Memory B cell (primary cell): Measurements from ENCODE around the gene PDAP1.
"Not testable (repeated sequence)": the region's sequence is repeated elsewhere in the genome, so short reads cannot be mapped to it uniquely, and the experiment has no call there.

Experiments used
- ATAC-seq: fragments of 150-1000 bp; cut with Tn5 transposase; 2 replicates; pipeline ENCODE4 v1.10.0; 2021; ENCODE audit warnings: low read depth, mild to moderate bottlenecking, moderate library complexity
- DNase-seq, 2 donors: peaks; one replicate each; pipeline ENCODE4 v3.0.0; 2022; ENCODE audit warnings: low spot score in 2 of 2
- H3K27ac Mint-ChIP-seq: one replicate; pipeline ENCODE4 v1.8.0; 2022; ENCODE audit warnings: mild to moderate bottlenecking, moderate library complexity, mixed read lengths
- H3K27me3 Mint-ChIP-seq: one replicate; pipeline ENCODE4 v1.8.0; 2022; ENCODE audit warnings: mixed read lengths
- H3K36me3 Mint-ChIP-seq: one replicate; pipeline ENCODE4 v1.8.0; 2022; ENCODE audit warnings: mild to moderate bottlenecking, mixed read lengths
- H3K4me1 Mint-ChIP-seq: one replicate; pipeline ENCODE4 v1.8.0; 2022; ENCODE audit warnings: mixed read lengths
- H3K4me3 Mint-ChIP-seq: one replicate; pipeline ENCODE4 v1.8.0; 2022; ENCODE audit warnings: mild to moderate bottlenecking, moderate library complexity, mixed read lengths
- H3K9me3 Mint-ChIP-seq: one replicate; pipeline ENCODE4 v1.8.0; 2022; ENCODE audit warnings: mixed read lengths

The PDAP1 gene

DNA sequence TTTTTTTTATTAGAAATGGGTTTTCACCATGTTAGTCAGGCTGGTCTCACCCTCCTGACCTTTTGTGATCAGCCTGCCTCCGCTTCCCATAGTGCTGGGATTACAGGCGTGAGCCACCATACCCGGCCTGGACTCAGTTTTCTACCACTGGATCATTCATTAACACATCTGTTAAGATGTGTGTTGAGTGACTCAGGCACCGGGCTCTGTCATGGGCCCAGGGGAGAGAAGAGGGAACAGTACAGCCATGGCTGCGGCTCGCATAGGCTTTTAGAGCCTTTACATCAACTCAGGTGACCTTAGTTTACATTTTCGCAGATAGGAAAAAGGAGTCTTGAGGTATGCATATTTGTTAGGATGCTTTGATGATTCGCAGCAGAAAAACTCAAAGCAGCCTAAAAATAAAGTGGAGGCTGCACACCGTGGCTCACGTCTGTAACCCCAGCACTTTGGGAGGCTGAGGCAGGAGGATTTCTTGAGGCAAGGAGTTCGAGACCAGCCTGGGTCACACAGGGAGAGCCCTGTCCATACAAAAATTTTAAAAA lies 36.9 kb downstream of the PDAP1 start:
- Mint-ChIP-seq H3K4me3 (no peak overlapping the region), H3K27me3 (no peaks in the 10 kb centered on the region)
- no peak for ATAC-seq

DNA sequence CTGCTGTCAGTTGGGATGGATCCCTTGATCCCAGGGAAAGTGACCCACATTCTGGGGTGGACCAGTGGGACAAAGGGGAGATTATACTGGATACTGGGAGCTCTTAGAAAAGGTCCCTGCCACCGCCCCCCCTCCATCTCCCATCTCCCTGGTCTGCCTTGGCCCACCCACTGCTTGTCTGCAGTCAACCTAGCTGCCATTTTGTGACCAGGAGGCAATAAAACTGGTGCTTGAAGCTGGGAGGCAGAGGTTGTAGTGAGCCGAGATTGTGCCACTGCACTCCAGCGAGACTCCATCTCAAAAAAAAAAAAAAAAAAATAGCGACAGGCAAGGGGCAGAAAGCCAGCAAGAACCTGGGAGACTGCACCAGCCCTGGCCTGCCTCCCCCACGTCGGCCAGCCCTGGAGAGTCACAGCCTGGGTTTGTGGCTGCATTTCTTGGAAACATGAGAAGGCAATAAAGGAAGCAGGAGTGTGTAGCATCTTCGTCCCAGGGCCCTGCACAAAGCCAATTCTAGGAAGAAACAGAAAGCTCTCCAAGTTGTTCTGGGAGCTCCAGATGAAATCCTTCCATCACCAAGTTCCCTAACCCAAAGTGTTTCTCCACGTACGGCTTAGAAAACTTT lies 38.5 kb downstream of the PDAP1 start:
- no peak overlapping the region for H3K27ac Mint-ChIP-seq
- H3K4me1 Mint-ChIP-seq, result no peaks in the 10 kb centered on the region
- no peak for DNase-seq
- H3K27me3 Mint-ChIP-seq, result no peaks in the 10 kb centered on the region
- H3K9me3 Mint-ChIP-seq, result no peaks in the 10 kb centered on the region
- no peak for ATAC-seq
- no peak overlapping the region for H3K4me3 Mint-ChIP-seq
- no peaks in the 10 kb centered on the region for H3K36me3 Mint-ChIP-seq

More for the DNA sequence above, 36.9 kb downstream of the PDAP1 start:
- no peak for DNase-seq
- no peaks in the 10 kb centered on the region for H3K4me1 Mint-ChIP-seq
- no peaks in the 10 kb centered on the region for H3K9me3 Mint-ChIP-seq
- no peak overlapping the region for H3K27ac Mint-ChIP-seq
- no peaks in the 10 kb centered on the region for H3K36me3 Mint-ChIP-seq

DNA sequence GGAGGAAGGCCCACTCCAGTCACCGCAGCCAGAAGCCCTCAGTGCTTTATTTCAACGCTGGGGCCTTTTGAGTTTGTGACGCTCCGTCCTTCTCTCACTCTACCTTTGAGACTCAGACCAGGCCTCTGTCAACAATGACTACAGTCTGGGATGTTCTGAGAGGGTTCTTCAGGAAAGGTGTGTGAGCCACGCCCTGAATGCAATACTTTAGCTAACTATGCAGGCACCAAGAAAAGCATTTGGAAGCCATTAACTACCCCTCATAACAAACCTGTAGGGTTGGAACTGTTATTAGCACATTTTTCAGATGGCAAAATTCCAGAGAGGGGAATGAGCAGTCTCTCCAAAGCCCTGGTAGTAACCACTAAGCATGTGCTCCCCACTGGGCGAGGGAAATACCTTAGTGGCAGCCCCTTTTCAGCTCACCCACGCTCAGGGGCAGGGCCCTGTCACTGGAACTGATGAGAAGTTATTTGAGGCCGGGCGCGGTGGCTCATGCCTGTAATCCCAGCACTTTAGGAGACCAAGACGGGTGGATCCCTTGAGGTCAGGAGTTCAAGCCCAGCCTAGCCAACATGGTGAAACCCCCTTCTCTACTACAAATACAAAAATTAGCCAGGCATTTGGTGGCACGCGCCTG lies 39.5 kb downstream of the PDAP1 start:
- no peak overlapping the region for H3K4me3 Mint-ChIP-seq
- H3K27ac Mint-ChIP-seq, result no peak overlapping the region
- DNase-seq (no peak), ATAC-seq (no peak)
- no peaks in the 10 kb centered on the region for H3K9me3 Mint-ChIP-seq
- peaks cover 2% of the 10 kb centered on the region for H3K36me3 Mint-ChIP-seq
- H3K27me3 Mint-ChIP-seq, result no peaks in the 10 kb centered on the region
- H3K4me1 Mint-ChIP-seq, result no peaks in the 10 kb centered on the region

DNA sequence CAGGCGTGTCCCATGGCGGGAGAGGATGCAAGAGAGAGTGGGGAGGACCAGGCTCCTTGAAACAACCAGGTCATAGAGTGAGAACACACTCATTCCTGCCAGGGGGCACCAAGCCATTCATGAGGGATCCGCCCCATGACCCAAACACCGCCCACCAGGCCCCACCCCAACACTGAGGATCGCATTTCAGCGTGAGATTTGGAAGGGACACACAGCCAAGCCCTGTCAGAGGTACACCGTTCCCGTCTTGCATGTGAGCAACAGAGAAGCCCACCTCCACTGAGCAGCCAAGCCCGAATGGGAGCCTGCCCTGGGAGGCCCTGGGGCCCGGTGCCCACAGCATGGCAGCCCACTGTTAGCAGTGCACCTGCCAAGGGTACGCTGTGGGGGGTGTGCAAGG lies 41.8 kb downstream of the PDAP1 start:
- DNase-seq (no peak), ATAC-seq (no peak)
- H3K27ac Mint-ChIP-seq, result no peak overlapping the region
- no peaks in the 10 kb centered on the region for H3K9me3 Mint-ChIP-seq
- no peaks in the 10 kb centered on the region for H3K27me3 Mint-ChIP-seq
- H3K36me3 Mint-ChIP-seq, result peaks cover 2% of the 10 kb centered on the region
- no peak overlapping the region for H3K4me3 Mint-ChIP-seq
- H3K4me1 Mint-ChIP-seq, result no peaks in the 10 kb centered on the region

DNA sequence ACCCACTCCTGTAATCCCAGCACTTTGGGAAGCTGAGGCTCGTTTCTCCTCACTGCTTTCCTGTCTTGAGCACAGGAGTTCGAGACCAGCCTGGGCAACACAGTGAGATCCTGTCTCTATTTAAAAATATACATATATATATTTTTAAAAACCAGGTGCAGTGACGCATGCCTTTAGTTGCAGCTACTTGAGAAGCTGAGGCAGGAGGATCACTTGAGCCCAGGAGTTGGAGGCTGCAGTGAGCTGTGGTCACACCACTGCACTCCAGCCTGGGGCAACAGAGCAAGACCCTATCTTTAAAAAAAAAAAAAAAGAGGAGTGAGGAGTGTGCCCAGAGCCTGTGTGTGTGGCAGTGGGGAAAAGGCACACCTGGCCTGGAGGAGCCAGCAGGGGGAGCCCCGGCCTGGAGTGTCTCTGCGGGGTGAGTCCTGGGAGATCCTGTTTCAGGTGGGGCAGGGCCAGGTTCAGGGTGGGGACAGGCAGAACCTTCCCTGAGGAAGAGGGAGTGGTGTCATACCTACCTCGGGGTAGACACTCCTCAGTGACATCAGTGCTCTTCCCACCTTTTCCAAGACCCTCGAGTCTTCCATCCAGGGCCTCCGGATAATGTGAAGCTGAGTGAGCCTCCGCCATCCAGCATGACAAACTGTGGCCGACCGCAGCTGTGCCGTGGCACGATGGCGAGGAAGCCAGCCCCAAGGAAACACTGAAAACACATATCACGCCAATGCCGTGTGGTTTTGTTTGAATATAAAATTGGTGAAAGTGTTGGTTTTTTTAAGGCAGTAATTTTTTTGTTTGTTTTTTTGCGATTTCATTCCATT lies 42.9 kb downstream of the PDAP1 start:
- DNase-seq (peak; percentile 50 to 66), ATAC-seq (peak; percentile 98)
- no peak overlapping the region for H3K27ac Mint-ChIP-seq
- H3K9me3 Mint-ChIP-seq, result no peaks in the 10 kb centered on the region
- H3K4me3 Mint-ChIP-seq, result no peak overlapping the region
- H3K36me3 Mint-ChIP-seq, result peaks cover 6% of the 10 kb centered on the region
- no peaks in the 10 kb centered on the region for H3K4me1 Mint-ChIP-seq
- no peaks in the 10 kb centered on the region for H3K27me3 Mint-ChIP-seq

DNA sequence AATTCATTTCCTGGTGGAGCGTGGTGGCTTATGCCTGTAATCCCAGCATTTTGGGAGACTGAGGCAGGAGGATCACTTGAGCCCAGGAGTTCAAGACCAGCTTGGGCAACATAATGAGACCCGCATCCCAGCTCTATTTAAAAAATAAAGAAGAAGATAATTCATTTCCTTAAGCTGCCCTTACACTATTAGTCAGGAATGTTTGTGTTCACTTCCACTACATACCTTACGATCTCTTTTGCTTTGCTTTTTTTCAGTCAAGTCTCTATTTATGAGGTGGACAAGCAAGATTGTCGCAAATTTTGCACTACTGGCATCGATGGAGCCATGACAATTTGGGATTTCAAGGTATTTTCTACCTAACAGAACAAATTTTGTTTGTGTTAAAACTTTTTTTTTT lies 45.1 kb downstream of the PDAP1 start:
- no peaks in the 10 kb centered on the region for H3K4me1 Mint-ChIP-seq
- no peak overlapping the region for H3K27ac Mint-ChIP-seq
- no peaks in the 10 kb centered on the region for H3K9me3 Mint-ChIP-seq
- no peaks in the 10 kb centered on the region for H3K27me3 Mint-ChIP-seq
- H3K36me3 Mint-ChIP-seq, result peaks cover 11% of the 10 kb centered on the region
- DNase-seq, result no peak
- no peak overlapping the region for H3K4me3 Mint-ChIP-seq
- ATAC-seq, result no peak

DNA sequence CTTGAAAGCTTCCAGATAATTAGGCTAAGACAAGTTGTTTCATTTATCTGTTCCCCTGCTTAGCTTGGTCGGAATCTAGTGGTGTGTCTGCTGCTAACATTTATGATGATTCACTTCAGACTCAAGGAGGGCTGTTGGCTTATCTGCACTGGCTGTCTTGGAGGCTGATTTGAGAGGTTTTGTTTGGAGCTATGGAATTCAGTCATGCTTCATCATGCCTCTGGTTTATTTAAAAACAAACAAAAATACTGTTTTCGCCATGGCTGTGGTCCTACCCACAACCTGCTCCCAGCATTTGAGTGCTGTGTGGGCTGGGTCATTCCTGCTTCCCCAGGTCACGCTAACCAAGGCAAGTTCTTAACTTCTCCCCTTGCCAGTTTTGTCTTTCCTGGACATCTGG lies 45.6 kb downstream of the PDAP1 start:
- DNase-seq (no peak), ATAC-seq (no peak)
- Mint-ChIP-seq H3K4me3 (no peak overlapping the region), H3K27ac (no peak overlapping the region), H3K9me3 (no peaks in the 10 kb centered on the region), H3K4me1 (no peaks in the 10 kb centered on the region), H3K36me3 (peaks cover 15% of the 10 kb centered on the region), H3K27me3 (no peaks in the 10 kb centered on the region)

DNA sequence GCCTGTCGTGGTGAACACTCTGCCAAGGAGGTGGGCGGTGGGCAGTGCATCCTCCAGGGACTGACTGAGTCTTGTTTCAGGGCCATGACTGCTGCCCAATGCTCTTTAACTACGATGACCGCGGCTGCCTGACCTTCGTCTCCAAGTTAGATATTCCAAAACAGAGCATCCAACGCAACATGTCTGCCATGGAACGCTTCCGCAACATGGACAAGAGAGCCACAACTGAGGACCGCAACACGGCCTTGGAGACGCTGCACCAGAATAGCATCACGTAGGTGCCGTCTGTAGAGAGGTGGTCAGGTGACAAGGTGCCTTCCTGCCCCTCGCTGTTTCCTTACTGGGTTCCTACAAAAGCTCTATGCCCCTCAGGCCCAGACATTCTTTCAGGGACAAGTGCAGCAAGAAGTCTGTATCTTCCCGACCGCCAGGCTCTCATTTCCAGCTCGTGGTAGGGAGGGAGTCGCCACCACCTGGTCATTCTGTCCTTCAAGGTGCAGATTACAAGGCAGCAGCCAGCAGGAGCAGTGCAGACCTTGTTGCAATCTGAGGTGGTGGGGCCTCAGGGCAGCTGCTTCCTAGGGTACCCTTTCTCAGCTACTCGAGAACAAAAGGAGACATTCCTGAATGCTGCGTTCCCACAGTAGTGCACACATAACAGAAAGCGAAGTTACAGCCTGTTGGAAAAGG lies 48.8 kb downstream of the PDAP1 start:
- Mint-ChIP-seq H3K9me3 (no peaks in the 10 kb centered on the region), H3K4me1 (no peaks in the 10 kb centered on the region), H3K36me3 (peaks cover 19% of the 10 kb centered on the region), H3K4me3 (no peak overlapping the region), H3K27ac (no peak overlapping the region), H3K27me3 (no peaks in the 10 kb centered on the region)
- no peak for ATAC-seq
- no peak for DNase-seq

DNA sequence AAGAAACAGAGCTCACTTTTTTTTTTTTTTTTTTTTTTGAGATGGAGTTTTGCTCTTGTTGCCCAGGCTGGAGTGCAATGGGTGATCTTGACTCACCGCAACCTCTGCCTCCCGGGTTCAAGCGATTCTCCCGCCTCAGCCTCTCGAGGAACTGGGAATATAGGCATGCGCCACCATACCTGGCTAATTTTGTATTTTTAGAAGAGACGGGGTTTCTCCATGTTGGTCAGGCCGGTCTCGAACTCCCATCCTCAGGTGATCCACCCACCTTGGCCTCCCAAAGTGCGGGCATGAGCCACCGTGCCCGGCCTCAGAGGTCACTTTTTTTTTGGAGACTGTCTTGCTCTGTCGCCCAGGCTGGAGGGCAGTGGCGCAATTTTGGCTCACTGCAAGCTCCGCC lies 49.9 kb downstream of the PDAP1 start:
- H3K4me1 Mint-ChIP-seq, ATAC-seq, H3K27ac Mint-ChIP-seq, H3K9me3 Mint-ChIP-seq, H3K27me3 Mint-ChIP-seq, H3K4me3 Mint-ChIP-seq, DNase-seq: not testable (repeated sequence)
- peaks cover 21% of the 10 kb centered on the region for H3K36me3 Mint-ChIP-seq

DNA sequence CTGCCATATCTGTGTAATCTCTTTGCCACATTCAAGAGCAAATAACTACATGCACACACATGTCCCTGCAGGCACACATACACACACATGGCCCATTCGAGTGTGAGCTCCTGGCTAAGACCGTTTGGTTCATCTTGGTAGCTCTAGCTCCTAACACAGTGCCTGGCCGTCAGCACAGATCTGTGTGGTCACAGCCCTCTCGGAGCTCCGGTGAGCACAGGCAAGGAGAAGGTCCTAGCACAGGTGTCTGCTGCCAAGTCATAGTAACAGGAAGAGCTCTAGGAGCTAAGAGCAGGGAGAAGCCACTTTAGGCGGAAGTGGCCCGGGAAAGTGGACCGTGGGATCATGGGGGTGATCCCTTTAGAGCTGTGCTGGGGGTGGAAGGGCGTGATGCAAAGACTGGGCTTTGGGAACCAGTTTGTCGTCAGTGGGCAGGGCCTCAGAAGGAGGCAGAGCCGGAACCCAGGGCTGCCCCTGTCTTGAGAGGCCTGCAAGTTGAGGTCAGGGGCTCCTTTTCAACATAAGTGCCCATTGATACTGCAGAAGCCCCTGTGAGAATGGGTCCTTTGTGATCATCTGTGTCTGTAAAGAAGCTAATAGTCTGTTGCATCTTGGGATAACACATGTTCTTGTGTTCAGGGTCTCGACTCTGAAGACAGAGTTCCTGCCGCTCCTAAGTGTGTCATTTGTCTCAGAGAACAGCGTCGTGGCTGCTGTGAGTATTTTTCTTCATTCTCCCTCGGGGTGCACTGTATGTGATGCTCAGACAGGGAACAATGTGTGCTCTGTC lies 50.5 kb downstream of the PDAP1 start:
- no peak overlapping the region for H3K4me3 Mint-ChIP-seq

DNA sequence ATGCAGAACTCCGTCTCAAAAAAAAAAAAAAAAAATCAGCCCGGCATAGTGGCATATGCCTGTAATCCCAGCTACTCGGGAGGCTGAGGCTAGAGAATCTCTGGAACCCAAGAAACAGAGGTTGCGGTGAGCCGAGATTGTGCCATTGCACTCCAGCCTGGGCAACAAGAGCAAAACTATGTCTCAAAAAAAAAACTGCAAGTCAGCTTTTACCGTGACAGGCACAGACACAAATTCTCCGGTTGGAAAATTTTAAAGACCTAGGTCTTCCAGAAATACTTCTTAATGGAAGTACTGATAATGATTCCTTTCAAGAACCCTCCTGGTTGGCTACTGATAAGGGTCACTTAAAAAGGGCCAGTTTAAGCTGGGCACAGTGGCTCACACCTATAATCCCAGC lies 53.3 kb downstream of the PDAP1 start:
- no peak for ATAC-seq
- peaks cover 19% of the 10 kb centered on the region for H3K36me3 Mint-ChIP-seq
- DNase-seq, result no peak
- no peaks in the 10 kb centered on the region for H3K9me3 Mint-ChIP-seq
- no peak overlapping the region for H3K27ac Mint-ChIP-seq
- no peaks in the 10 kb centered on the region for H3K27me3 Mint-ChIP-seq
- H3K4me1 Mint-ChIP-seq, result no peaks in the 10 kb centered on the region
- H3K4me3 Mint-ChIP-seq, result no peak overlapping the region

More for the DNA sequence above, 50.5 kb downstream of the PDAP1 start:
- peaks cover 21% of the 10 kb centered on the region for H3K36me3 Mint-ChIP-seq
- peak overlapping the region; percentile 19 for H3K27ac Mint-ChIP-seq
- H3K9me3 Mint-ChIP-seq, result no peaks in the 10 kb centered on the region
- ATAC-seq (no peak), DNase-seq (no peak)
- H3K4me1 Mint-ChIP-seq, result no peaks in the 10 kb centered on the region
- no peaks in the 10 kb centered on the region for H3K27me3 Mint-ChIP-seq

DNA sequence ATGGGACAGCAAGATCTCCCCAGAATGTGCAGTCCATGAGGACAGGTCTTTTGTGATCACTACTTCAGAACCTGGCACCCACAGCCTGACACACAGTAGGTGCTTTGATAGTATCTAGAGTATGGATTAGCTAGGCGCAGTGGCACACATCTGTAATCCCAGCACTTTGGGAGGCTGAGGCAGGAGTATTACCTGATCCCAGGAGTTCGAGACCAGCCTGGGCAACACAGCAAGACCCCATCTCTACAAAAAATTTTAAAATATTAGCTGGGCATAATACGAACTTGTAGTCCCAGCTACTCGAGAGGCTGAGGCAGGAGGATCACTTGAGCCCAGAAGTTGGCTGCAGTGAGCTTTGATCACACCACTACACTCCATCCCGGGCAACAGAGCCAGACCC lies 56.1 kb downstream of the PDAP1 start:
- Mint-ChIP-seq H3K9me3 (no peaks in the 10 kb centered on the region), H3K27ac (no peak overlapping the region), H3K36me3 (peaks cover 10% of the 10 kb centered on the region), H3K27me3 (no peaks in the 10 kb centered on the region), H3K4me3 (no peak overlapping the region), H3K4me1 (no peaks in the 10 kb centered on the region)
- ATAC-seq, result no peak
- DNase-seq, result no peak

DNA sequence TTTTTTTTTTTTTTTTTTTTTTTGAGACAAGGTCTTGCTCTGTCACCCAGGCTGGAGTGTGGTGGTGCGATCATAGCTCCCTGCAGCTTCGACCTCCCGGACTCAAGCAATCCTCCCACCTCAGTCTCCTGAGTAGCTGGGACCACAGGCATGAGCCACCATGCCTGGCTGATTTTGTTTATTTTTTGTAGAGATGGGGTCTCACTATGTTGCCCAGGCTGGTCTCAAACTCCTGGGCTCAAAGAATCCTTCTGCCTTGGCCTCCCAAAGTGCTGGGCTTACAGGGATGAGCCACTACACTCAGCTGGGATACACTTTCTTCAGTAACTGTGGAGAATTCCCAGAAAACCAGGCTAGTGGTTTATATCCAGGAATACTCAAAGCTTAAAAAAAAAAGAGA lies 57.8 kb downstream of the PDAP1 start:
- not testable (repeated sequence) for DNase-seq, H3K9me3 Mint-ChIP-seq, H3K36me3 Mint-ChIP-seq, H3K4me1 Mint-ChIP-seq, H3K4me3 Mint-ChIP-seq, ATAC-seq, H3K27ac Mint-ChIP-seq, H3K27me3 Mint-ChIP-seq
